GM18499 (cell line): ENCODE measurements around the gene IBA57.

Source experiments
- ATAC-seq: cut with Tn5 transposase; IDR thresholded peaks from one replicate; pipeline ENCODE4 v1.9.1; 2021; ENCODE audit warnings: moderate number of reproducible peaks; ENCODE audit not compliant: insufficient read depth, unreplicated experiment

IBA57 gene

GRCh38 chr1:228144193-228144992 lies 21.2 kb upstream of the IBA57 start:
- ATAC-seq, result no peak

GRCh38 chr1:228144993-228145343 lies 20.6 kb upstream of the IBA57 start:
- ATAC-seq, result no peak

GRCh38 chr1:228145463-228146416 lies 19.9 kb upstream of the IBA57 start:
- no peak for ATAC-seq

GRCh38 chr1:228146417-228147150 lies 19.0 kb upstream of the IBA57 start:
- no peak for ATAC-seq

GRCh38 chr1:228147151-228147693 lies 18.4 kb upstream of the IBA57 start:
- no peak for ATAC-seq

GRCh38 chr1:228147768-228148167 lies 17.8 kb upstream of the IBA57 start:
- no peak for ATAC-seq

- no peak for ATAC-seq
Measured at GRCh38 chr1:228148196-228148861, 17.3 kb upstream of the IBA57 start.

- no peak for ATAC-seq
Measured at GRCh38 chr1:228148935-228149405, 16.6 kb upstream of the IBA57 start.

GRCh38 chr1:228149406-228150119 lies 16.0 kb upstream of the IBA57 start, which contains the start of gene GJC2:
Gene GJC2 (plus strand): TSS chr1:228149930. CDS start chr1:228157759, 7,829 bp downstream.
- ATAC-seq, result no peak

GRCh38 chr1:228150120-228150460 lies 15.5 kb upstream of the IBA57 start:
- ATAC-seq, result no peak

GRCh38 chr1:228150461-228151179 lies 15.0 kb upstream of the IBA57 start:
- ATAC-seq, result no peak

- ATAC-seq, result no peak
Measured at GRCh38 chr1:228151180-228151925, 14.3 kb upstream of the IBA57 start.

- ATAC-seq, result no peak
Measured at GRCh38 chr1:228152097-228152917, 13.3 kb upstream of the IBA57 start.

GRCh38 chr1:228152918-228153258 lies 12.7 kb upstream of the IBA57 start:
- no peak for ATAC-seq

- ATAC-seq, result no peak
Measured at GRCh38 chr1:228154021-228154669, 11.5 kb upstream of the IBA57 start.

- ATAC-seq, result no peak
Measured at GRCh38 chr1:228154670-228155571, 10.7 kb upstream of the IBA57 start.
